Inflammatory macrophage treated with lipopolysaccharide for 4 hours (primary cell): ENCODE results near the gene JTB.
"Not testable (repeated sequence)": the region's sequence is repeated elsewhere in the genome, so short reads cannot be mapped to it uniquely, and the experiment has no call there.

Source experiments
- DNase-seq: peaks from one replicate; pipeline ENCODE4 v3.0.0-alpha.2; 2020

The JTB gene

GRCh38 chr1:153977250-153978240, at the start of gene JTB:
Gene JTB, minus strand, starts transcription at chr1:153977674. Its CDS starts 422 bp downstream, at chr1:153977252.
- DNase-seq: peak; percentile 87

GRCh38 chr1:154019940-154020339, 42.5 kb upstream of the JTB start:
- DNase-seq: no peak

- no peak for DNase-seq
These were observed 41.8 kb upstream of the JTB start for GRCh38 chr1:154019269-154019668.

DNA sequence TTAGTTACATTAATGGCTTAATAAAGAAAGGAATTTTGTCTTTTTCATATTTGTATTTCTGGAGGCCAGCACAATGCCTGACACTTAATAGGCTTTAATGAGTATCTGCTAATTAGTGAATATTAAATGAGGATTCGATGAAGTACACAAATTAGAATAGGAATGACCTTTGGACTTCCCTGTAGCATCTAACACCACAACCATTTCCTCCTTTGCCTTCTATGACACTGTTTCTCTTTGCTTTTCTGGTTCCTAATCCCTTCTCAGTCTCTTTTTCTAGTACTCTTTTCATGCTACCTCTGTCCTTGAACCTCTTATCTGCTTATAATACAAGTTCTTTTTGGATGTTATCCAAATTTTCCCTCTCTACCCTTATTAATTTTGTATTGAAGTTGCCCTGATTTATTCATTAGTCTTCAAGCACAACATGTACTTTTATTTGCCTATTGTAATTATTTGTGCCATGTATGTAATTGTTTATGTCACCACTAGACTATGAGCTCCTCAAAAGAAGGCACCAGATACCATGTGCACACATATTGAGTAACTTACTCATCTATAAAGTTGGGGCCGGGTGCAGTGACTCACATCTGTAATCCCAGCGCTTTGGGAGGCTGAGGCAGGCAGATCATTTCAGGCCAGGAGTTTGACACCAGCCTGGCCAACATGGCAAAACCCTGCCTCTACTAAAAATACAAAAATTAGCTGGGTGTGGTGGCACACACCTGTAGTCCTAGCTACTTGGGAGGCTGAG, 36.9 kb upstream of the JTB start:
- no peak for DNase-seq

- not testable (repeated sequence) for DNase-seq
These were observed 35.1 kb upstream of the JTB start for GRCh38 chr1:154012543-154012942.

DNA sequence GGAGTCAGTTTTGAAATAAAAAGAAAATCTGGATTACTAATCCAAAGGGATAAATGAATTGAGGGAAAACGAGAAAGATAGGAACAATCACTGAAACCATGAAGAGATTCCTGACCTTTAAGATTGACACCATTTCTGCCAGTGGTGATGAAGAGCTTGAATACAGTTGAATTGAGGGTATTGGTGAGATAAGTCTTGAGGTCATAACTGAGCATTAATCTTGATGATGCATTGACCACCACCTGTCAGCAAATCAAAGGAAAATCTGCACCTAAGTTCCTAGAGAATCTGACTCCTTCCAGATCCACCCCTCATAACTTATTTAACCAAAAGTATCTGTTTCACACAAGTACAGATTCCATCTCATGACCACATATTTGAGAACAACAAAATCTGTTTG, 34.7 kb upstream of the JTB start:
- no peak for DNase-seq

GRCh38 chr1:154006136-154006535, 28.7 kb upstream of the JTB start:
- peak; percentile 19 for DNase-seq

- DNase-seq: no peak
These were observed 22.9 kb upstream of the JTB start for GRCh38 chr1:154000420-154000819.

- DNase-seq: not testable (repeated sequence)
These were observed 19.4 kb upstream of the JTB start for GRCh38 chr1:153996882-153997281.

DNA sequence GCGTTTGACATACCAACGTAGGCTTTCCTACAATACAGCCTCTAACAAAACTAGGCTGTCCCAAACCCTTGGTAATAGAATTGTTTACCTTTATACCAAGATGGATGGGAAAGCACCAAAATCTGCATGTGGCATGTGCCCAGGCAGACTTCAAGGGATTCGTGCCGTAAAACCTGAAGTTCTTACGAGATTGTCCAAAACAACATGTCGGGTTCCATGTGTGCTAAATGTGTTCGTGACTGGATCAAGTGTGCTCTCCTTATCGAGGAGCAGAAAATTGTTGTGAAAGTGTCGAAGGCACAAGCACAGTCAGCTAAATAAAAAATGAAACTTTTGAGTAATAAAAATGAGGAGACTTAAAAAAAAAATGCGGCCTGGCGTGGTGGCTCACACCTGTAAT, 18.2 kb upstream of the JTB start:
- DNase-seq: no peak

GRCh38 chr1:153995202-153995601, 17.7 kb upstream of the JTB start:
- no peak for DNase-seq

GRCh38 chr1:153991806-153992205, 14.3 kb upstream of the JTB start:
- DNase-seq: no peak

GRCh38 chr1:153991151-153991630, 13.7 kb upstream of the JTB start:
- peak; percentile 42 for DNase-seq

DNA sequence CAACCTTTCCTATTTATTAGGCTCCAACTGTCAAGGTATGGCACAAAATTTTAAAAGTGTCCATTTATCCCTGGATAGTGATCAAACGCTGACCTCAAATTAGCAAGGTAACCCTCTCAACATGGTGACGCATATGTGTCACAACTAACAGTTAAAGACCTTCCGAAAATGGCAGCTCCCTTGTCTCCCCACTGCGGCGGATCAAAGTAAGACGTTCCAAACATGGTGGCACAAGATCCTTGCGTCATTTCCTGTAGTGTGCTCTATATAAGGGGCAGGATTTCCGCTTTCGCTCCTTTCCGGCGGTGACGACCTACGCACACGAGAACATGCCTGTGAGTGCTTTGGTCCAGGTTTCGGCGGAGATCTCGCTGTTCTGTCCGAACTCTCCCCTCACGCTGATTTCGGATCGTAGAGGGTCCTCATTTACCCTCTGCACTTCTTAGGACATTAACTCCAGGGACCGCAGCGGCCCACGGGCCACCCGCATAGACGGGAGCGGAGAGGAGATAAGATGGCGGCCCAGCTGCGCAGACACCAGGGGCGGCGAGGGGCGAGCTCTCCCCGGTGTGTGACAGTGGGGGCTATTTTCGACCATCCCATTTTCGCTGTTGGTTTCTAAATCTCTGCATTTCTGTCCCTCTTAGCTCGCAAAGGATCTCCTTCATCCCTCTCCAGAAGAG, 13.1 kb upstream of the JTB start, which contains the start of gene RPS27:
Gene RPS27 (plus strand): TSS at position 295 of the 683 bp plus-strand sequence. CDS start 35 bp downstream, at position 330.
- DNase-seq: peak; percentile 99

DNA sequence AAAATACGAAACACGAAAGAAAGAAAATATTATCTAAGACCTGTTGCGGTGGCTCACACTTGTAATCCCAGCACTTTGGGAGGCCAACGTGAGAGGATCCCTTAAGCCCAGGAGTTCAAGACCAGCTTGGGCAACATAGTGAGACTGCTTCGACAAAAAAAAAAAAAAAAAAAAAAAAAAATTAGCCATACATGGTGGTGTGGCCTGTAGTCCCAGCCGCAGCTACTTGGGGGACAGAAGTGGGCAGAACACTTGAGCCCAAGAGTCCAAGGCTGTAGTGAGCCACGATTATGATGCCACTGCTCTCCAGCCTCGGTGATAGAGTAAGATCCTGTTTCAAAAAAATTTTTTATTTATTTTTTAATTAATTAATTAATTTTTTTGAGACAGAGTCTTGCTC, 10.1 kb upstream of the JTB start:
- no peak for DNase-seq

GRCh38 chr1:153985941-153986761, 8.7 kb upstream of the JTB start, which contains the start of gene RAB13:
Gene RAB13, minus strand, starts transcription at chr1:153986339. Its CDS starts 103 bp downstream, at chr1:153986236.
- DNase-seq: peak; percentile 88

DNA sequence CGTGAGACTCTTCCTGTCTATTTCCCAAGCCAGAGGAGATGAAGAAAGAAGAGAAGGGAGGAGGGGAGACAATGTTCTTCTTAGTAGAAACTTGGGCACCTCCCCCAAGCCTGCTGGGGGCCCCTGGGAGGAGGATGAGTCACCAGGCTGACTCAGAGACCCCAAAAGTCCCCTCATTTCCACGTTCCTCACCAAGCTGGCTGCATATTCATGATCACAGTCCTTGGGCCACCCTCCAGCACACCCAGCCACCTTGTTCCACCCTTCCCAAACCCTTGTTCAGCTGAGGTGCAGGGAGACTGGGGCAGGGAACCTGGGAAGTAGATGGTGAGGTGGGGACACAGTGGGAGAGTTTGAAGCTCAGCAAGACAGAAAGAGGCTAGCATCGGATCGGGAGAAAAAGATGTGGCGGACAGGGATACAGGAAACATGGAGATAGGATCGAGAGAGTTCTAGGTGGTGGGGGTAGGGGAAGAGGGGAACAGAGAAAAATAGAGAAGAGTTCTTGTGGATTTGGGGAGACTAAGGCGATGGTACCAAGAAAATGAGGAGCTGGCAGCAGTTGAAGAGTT, 8.0 kb upstream of the JTB start:
- peak; percentile 94 for DNase-seq

GRCh38 chr1:153984123-153984894, 6.8 kb upstream of the JTB start:
- peak; percentile 59 for DNase-seq

DNA sequence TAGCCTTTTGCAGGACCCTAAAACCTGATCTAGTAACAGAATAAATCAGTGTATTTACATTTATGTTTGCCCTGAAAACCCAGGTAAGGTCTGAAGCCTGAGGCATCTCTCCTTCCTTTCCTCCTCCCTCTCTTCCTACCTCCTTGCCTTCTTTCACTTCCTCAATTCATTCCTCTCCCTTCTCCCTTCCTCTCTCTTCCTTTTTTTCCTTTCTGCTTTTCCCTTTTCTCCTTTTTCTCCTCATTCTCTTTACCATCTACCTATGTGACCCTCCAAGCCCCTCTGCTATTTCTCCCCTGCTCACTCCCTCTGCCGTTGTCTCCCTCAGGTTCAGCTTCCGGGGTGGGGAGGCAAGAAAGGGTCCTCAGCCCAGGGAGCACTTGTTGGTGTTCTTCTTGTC, 4.3 kb upstream of the JTB start:
- DNase-seq: not testable (repeated sequence)

GRCh38 chr1:153979091-153979490, 1.6 kb upstream of the JTB start:
- not testable (repeated sequence) for DNase-seq
